NOMO-1 treated with DMSO at 0.1 percent for 48 hours (cell line): ENCODE results near the gene TESK2.
"Not testable (repeated sequence)": the region's sequence is repeated elsewhere in the genome, so short reads cannot be mapped to it uniquely, and the experiment has no call there.

Experiments used
- DNase-seq: peaks from one replicate; lab custom pipeline; 2025; ENCODE audit not compliant: unreplicated experiment; lab: John Stamatoyannopoulos, UW

TESK2 gene

DNA sequence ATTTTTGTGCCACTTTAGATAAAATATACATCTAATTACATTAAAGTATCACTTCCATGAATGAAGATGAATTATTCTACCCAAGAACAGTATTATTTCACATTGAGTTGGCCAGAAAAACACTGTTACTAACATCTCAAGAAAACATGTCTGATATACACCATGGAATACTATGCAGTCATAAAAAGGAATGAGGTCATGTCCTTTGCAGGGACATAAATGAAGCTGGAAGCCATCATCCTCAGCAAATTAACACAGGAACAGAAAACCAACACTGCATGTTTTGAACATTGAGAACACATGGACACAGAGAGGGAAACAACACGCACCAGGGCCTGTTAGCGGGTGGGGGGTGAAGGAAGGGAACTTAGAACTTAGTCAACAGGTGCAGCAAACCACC, 69.0 kb downstream of the TESK2 start:
- DNase-seq, result no peak

DNA sequence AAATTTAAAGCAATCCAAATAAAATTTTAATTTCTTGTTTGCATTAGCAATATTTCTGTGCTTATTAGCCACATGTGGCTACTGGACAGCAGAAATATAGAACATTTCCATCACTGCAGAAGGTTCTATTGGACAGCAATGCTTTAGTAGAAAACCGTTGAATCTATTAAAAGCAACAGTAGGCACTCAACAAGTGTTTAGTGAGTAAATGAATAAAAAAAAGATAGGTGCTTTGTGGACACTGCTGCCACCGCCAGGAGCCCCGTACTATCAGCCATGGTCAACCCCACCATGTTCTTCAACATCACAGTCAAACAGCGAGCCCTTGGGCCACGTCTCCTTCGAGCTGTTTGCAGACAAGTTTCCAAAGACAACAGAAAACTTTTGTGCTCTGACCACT, 76.2 kb downstream of the TESK2 start:
- DNase-seq, result no peak

DNA sequence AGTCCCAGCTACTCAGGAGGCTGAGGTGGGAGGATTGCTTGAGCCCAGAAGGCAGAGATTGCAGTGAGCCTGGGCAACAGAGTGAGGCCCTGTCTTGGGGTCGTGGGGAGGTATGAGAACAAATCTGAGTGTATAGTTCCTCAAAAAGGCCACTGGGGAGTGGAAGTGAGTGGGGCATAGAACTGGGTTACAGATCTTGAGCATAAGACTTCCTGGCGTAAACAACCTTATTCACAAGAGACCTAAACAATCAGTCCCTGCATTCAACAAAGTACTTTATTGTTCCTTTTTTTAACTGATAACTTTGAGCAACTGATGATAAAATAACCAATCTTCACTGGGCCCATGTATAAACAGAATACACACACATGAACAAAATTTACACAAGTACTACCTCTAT, 78.1 kb downstream of the TESK2 start:
- peak; percentile 14 for DNase-seq

DNA sequence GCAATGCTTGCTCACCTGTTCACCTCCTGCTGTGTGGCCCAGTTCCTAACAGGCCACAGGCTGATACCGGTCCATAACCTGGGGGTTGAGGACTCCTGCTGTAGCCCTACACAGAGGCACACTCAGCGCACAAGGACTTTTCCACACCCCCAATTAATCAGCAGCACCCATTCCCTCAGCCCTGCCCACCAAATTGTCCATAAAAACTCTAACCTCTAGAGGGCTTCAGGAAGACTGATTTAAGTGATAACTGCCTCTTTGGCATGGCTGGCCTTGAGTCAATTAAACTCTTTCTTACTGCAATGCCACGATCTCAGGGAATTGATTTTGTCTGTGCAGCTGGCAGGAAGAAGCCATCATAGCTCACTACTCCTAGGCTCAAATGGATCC, 79.5 kb downstream of the TESK2 start:
- no peak for DNase-seq

DNA sequence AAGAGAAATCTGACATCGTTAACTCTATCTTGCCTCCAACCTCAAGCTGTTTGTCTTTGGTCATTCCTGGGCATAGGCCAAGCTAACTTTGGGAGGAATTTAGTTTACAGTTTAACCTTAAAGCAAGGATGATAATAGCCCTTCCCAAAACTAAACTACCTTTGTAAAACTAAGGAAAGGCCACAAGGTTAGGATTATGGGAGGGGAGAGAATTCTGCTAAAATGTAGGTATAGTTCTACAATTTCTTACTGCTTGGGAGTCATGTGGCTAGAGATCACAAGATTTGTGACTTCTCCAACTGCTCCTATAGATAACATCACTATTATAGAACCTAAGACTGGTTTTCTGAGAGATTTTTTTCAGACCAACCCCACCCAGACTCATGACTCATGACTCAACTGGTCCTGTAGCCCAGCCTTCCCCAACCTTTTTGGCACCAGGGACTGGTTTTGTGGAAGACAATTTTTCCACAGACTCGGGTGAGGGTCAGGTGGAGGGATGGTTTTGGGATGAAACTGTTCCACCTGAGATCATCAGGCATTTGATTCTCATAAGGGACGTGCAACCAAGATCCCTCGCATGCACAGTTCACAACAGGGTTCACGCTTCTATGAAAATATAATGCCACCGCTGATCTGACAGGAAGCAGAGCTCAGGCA, 80.0 kb downstream of the TESK2 start:
- no peak for DNase-seq

DNA sequence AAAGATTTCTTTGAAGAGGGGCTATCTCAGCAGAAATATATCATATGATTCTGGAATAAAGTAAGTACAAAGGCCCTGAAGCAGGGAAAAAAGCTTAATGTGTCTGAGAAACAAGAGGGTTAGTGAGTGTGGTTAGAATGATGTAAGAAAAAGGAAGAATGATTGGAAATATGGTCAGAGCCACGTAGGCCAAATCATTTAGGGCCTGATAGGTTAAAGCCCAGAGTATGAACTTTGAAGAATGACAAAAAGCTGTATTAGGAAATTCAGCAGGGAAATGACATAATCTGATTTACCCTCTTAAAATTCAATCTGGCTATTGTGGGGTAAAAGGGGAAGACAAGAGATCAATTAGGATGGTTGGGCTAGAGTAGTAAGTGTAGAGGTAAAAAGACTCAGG, 81.7 kb downstream of the TESK2 start:
- DNase-seq, result peak; percentile 81

DNA sequence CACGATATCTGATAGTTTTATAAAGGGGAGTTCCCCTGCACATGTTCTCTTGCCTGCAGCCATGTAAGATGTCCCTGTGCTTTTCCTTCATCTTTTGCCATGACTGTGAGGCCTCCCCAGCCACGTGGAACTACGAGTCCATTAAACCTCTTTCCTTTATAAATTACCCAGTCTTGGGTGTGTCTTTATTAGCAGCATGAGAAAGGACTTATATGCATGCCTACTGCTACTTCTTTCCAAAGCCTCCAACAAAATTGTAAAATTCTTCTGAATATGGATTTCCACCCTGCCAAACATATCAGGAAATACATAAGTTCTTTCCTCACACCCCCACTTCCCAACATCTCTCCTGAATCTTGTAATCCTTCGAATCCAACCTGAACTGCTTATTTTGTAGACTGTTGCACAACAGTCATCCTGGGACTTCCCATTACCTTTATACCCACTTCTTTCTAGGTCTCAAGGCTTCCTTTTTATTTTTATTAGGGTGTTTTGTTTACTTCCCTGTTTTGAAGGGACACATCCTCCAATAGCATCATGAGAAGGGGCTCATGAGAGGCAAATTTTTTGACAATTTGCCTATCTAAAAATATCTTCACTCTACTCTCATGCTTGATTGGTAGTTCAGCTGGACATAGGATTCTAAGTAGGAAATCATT, 83.2 kb downstream of the TESK2 start:
- peak; percentile 34 for DNase-seq

DNA sequence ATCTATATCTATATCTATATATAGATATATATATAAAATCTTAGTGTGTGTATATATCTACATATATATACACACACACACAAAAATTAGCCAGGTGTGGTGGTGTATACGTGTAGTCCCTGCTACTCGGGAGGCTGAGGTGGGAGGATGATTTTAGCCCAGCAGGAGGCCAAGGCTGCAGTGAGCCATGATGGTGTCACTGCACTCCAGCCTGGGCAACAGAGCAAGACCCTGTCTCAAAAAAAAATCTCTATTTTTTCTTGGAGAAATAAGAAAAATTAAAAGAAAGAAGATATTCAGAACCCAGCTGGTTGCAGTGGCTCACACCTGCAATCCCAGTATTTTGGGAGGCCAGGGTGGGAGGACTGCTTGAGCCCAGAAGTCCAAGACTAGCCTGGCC, 85.3 kb downstream of the TESK2 start:
- no peak for DNase-seq

DNA sequence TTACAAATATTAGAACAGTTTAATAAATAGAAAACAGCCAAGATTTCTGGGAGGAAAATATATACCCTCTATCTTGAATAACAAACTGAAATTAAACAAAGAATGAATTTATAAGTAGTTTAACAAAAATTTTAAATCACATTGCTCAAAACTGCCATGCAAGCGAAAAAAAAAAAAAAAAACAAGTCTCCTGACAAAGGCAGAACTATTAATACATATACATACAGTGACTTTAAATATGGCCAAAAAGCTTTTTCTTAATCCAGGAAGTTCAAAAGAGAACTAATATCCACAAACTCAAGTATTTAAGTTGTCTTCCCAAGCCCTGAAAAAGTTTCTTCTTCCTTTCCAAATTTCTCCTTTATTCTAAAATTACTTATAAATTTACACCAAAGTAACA, 87.2 kb downstream of the TESK2 start:
- no peak for DNase-seq

DNA sequence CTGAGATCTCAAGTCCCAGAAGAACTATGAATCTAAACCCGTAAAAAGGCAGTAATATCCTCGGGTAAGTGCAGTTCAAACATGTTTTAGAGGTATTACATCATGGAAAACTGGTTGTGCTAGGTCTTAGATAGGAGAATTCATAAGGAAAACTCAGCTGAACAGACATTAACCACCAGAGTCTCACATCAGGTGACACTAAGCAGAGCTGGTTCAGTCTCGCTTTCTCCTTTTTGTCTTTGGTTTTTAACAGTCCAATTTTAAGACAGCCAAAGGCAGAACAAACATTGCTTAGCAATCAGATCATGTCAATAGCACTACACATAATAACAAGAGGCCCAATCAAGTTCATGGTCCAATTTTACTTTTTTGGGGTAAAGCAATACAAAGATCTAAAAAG, 87.7 kb downstream of the TESK2 start:
- DNase-seq, result no peak

DNA sequence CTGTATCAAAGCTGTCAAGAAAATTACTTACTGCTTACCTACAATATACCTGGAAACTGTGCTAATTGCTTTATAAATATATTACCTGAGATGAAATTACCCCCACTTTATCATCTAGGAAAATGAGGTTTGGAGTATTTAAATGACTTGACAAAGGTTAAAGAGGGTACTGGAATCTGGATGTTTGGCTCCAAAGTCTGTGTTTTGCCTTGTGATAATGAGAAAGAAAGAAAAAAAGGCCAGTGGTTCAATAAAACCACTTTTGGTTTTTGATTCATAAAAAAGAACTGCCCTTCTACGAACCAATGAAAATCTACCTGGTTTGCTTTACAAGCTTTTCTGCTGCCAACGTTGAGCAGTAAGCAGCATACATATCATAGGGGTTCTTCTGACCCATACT, 89.4 kb downstream of the TESK2 start:
- DNase-seq, result no peak

DNA sequence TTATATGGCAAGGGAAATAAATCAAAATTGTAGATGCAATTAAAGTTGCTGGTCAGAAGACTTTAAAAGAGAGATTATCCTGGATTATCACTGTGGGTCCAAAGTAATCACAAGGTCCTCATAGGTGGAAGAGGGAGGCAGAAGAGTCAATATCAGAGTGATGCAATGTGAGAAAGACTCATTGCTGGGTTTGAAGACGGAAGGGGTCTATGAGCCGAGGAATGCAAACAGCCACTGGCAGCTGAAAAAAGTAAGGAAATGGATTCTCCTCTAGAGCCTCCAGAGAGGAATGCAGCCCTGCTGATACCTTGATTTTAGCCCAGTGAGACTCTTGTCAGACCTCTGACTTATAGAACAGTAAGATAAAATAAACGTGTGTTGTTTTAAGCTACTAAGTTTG, 90.9 kb downstream of the TESK2 start:
- no peak for DNase-seq

DNA sequence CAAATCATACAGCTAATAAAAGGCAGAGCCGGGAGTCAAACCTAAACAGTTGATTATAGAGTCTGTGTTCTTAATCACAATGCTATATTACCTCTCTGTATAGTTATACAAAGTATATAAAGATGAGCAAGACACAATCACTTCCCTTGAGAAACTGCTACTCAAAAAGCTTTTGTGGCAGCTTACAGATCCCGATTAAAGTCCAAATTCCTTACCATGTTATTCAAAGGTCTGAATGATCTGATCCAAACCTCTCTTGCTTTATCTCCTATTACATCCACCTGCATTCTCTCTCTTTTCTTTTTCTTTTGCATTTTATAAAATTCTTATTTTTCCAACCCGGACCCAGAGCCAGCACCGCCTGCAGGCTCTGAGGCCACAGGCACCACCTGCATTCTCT, 93.7 kb downstream of the TESK2 start:
- DNase-seq, result no peak

DNA sequence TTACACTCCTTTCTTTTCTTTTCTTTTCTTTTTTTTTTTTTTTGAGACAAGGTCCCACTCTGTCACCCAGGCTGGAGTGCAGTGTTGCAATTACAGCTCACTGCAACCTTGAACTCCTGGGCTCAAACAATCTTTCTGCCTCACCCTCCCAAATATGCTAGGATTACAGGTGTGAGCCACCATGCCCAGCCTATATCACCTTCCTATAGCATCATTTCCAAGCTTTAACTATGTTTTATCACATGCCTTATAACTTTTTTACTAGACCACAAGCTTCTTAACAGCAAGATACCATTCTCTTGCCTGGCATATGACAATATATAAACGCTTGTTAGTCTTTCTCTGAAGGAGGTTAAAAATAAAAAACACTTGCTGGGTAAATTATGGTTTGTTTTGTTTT, 95.4 kb downstream of the TESK2 start:
- DNase-seq, result no peak

DNA sequence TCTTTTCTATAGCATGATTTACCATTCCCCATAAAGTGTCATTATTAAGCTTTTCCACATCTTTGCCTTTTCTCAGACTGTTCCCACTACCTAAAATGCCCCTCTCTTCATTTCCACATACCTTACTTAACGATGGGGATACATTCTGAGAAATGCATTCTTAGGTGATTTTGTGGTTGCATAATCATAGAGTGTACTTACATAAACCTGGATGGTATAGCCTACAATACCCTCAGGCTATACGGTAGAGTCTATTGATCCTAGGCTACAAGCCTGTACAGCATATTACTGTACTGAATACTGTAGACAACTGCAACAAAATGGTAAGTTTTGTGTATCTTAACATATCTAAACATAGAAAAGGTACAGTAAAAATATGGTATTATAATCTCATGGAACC, 95.9 kb downstream of the TESK2 start:
- no peak for DNase-seq

DNA sequence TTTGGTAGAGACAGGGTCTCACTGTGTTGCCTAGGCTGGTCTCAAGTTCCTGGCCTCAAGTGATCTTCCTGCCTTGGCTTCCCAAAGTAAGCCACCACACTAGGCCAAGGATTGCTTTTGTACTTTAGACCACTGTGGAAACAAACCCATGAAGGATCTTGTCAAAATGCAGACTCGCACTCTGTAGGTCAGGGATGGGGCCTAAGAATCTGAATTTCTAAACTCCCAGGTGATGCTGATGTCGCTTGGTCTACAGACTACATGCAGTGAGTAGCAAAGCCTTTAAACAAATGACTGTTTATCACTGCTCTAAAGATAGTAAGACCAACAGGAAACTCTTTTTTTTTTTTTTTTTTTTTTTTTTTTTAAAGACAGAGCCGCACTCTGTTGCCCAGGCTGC, 96.6 kb downstream of the TESK2 start:
- peak; percentile 56 for DNase-seq

DNA sequence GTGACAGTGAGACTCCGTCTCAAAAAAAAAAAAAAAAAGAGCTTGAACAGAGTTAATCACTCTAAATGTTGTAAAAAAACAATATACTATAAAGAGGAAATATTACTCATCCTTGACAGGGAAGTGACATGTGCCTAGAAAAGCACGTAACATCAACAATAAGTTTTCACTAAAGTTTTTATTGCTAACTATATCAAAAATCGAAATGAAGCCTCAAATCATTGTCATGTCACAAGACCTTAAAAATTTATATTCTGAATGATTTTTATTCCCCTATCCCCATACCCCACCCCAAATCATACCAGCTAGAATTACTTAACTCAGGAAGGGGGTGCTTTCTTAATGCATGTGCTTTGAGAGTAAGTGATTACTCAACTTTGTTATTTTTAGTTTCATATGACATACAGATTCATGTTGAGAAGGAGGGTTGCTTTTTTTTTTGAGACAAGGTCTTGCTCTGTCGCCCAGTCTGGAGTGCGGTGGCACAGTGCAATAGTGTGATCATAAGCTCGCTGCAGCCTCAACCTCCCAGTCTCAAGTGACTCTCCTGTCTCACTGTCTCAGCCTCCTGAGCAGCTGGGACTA, 97.2 kb downstream of the TESK2 start:
- DNase-seq, result peak; percentile 96

DNA sequence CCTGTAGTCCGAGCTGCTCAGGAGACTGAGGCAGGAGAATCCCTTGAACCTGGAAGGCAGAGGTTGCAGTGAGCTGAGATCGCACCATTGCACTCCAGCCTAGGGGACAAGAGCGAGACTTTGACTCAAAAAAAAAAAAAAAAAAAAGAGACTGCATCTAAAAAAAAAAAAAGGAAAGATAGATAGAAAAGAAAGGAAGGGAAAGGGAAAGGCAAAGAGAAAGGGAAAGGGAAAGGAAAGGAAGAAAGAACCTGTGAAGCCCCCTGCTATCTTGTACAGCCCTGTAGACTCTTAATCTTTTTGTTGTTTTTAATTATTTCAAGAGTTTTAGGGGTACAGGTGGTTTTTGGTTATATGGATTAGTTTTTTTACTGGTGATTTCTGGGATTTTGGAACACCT, 104.7 kb downstream of the TESK2 start:
- no peak for DNase-seq

DNA sequence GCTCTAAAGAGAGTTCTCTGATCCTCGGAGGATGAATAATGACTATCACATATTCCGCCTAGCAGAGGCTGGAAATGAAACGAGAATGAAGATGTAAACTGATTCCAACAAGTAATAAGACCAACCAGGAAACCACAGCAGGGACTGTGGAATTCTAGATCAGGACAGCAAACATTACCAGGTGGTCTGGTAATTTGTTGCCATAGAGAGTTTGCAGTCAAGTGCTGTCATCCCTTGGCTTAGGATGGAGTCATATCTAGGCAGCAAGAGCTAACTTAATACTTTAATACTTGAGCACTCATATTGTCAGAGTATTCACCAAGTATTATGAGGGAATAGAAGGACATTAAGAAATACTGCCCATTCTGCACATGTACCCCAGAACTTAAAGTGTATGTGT, 105.7 kb downstream of the TESK2 start:
- DNase-seq, result no peak

DNA sequence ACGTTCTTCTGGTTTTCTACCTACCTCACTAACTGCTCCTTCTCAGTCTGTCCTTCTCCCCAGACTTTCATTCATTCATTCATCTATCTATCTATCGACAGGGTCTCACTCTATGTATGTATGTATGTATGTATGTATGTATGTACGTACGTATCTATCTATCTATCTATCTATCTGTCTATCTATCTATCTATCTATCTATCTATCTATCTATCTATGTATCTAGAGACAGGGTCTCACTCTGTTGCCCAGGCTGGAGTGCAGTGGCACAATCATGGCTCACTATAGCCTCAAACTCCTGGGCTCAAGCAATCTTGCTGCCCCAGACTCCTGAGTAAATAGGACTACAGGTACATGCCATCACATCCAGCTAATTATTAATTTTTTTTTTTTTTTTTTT, 106.8 kb downstream of the TESK2 start:
- DNase-seq, result not testable (repeated sequence)

DNA sequence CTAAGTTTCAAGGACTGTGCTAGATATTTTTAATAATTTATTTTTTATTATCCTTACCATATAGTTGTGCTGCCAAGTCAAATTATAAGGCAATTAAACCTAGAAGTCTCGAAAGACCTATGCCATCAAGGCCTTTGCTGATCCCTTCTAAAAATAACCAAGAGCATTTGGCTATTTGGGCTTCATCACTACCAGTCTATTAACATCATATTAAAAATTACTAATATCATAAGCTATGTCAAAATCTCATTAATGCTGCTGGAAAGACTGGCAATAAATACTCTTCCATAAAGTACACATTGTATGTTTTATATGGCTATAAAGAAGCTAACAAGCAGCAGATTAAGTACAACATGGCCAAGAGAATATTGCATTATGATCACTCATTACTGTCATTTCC, 107.8 kb downstream of the TESK2 start:
- DNase-seq, result no peak

DNA sequence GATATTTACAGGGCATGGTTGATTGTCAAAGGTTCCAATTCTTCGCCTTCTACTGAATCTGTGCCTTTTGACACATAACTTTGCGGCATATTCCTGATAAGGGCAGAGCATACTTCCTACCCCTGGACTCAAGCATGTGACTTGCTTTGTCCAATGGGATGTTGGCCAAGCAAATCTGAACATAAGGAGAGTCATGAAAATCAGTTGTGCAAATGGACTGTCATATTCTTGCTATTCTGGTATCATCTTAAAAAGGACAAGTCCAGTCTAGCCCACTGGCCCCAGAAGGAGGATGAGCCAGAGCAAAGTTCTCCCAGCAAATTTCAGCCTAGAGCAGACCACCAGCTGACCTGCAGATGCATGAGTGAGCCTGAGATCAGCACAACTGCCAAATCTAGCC, 109.7 kb downstream of the TESK2 start:
- no peak for DNase-seq

DNA sequence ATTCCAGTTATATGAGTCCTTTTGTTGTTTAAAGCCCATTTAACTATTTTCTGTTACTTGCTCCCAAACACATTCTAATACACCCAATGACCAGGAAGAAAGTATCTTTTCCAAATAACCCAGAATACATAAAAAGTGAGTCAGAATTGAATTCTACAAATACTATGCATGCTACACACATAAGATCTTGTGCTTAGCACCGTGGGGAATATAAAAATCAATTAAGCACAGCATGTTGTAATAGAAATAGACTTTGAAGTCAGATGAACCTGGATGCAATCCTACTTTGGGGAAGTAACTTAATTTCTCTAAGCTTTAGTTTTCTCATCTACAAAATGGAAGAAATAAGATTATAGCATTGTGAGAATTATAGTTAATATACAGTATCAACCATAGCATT, 110.2 kb downstream of the TESK2 start:
- DNase-seq, result no peak
